ENCODE data around the gene RTN4RL1.

RTN4RL1 gene

GRCh38 chr17:1914661-1915083 lies 110.5 kb downstream of the RTN4RL1 start:
- Histone ChIP-seq H3K4me1 (ENCODE audit: control insufficient read depth in 5 of 5, insufficient read depth in 5 of 5, low read length in 5 of 5) (no peaks in the 10 kb centered on the region), H3K36me3 (ENCODE audit: control insufficient read depth in 5 of 5, insufficient read depth in 5 of 5, low read length in 5 of 5) (no peaks in the 10 kb centered on the region), H3K9me3 (ENCODE audit: control insufficient read depth in 5 of 5, low read length in 5 of 5) (no peaks in the 10 kb centered on the region), H3K27me3 (ENCODE audit: control insufficient read depth in 5 of 5, insufficient read depth in 4 of 5, low read length in 5 of 5) (peaks cover 26 to 52% (median 34%) of the 10 kb centered on the region in 5 donors), H3K27ac (ENCODE audit: low read depth, low read length) (no peak overlapping the region), H3K4me3 (ENCODE audit: low read depth in 1 of 5, low read length in 5 of 5) (no peak overlapping the region), H3K9ac (ENCODE audit: low read length in 5 of 5) (no peak overlapping the region)

- peaks cover 26 to 54% (median 34%) of the 10 kb centered on the region in 5 donors for H3K27me3 ChIP-seq (ENCODE audit: control insufficient read depth in 5 of 5, insufficient read depth in 4 of 5, low read length in 5 of 5)
Measured at GRCh38 chr17:1913702-1914101, 111.4 kb downstream of the RTN4RL1 start.

GRCh38 chr17:1912146-1912545 lies 113.0 kb downstream of the RTN4RL1 start:
- Histone ChIP-seq H3K36me3 (ENCODE audit: control insufficient read depth in 5 of 5, insufficient read depth in 5 of 5, low read length in 5 of 5) (no peaks in the 10 kb centered on the region), H3K27me3 (ENCODE audit: control insufficient read depth in 5 of 5, insufficient read depth in 4 of 5, low read length in 5 of 5) (peaks cover 33 to 64% (median 39%) of the 10 kb centered on the region in 5 donors), H3K4me3 (ENCODE audit: low read depth in 1 of 5, low read length in 5 of 5) (no peak overlapping the region)

More at GRCh38 chr17:1913702-1914101, 111.4 kb downstream of the RTN4RL1 start:
- no peaks in the 10 kb centered on the region for H3K9me3 ChIP-seq (ENCODE audit: control insufficient read depth in 5 of 5, low read length in 5 of 5)
- no peak overlapping the region for H3K9ac ChIP-seq (ENCODE audit: low read length in 5 of 5)
- H3K36me3 ChIP-seq (ENCODE audit: control insufficient read depth in 5 of 5, insufficient read depth in 5 of 5, low read length in 5 of 5): no peaks in the 10 kb centered on the region
- H3K4me1 ChIP-seq (ENCODE audit: control insufficient read depth in 5 of 5, insufficient read depth in 5 of 5, low read length in 5 of 5): peaks cover 0 to 3% (median under 1%) of the 10 kb centered on the region in 5 donors
- no peak overlapping the region for H3K27ac ChIP-seq (ENCODE audit: low read depth, low read length)
- H3K4me3 ChIP-seq (ENCODE audit: low read depth in 1 of 5, low read length in 5 of 5): no peak overlapping the region

GRCh38 chr17:1909985-1910384 lies 115.1 kb downstream of the RTN4RL1 start:
- Histone ChIP-seq H3K4me3 (ENCODE audit: low read depth in 1 of 5, low read length in 5 of 5) (no peak overlapping the region), H3K27ac (ENCODE audit: low read depth, low read length) (no peak overlapping the region), H3K9ac (ENCODE audit: low read length in 5 of 5) (no peak overlapping the region), H3K36me3 (ENCODE audit: control insufficient read depth in 5 of 5, insufficient read depth in 5 of 5, low read length in 5 of 5) (no peaks in the 10 kb centered on the region), H3K4me1 (ENCODE audit: control insufficient read depth in 5 of 5, insufficient read depth in 5 of 5, low read length in 5 of 5) (peaks cover 0 to 15% (median 11%) of the 10 kb centered on the region in 5 donors), H3K27me3 (ENCODE audit: control insufficient read depth in 5 of 5, insufficient read depth in 4 of 5, low read length in 5 of 5) (peaks cover 39 to 69% (median 49%) of the 10 kb centered on the region in 5 donors), H3K9me3 (ENCODE audit: control insufficient read depth in 5 of 5, low read length in 5 of 5) (no peaks in the 10 kb centered on the region)

More at GRCh38 chr17:1912146-1912545, 113.0 kb downstream of the RTN4RL1 start:
- peaks cover 0 to 15% (median 11%) of the 10 kb centered on the region in 5 donors for H3K4me1 ChIP-seq (ENCODE audit: control insufficient read depth in 5 of 5, insufficient read depth in 5 of 5, low read length in 5 of 5)
- H3K27ac ChIP-seq (ENCODE audit: low read depth, low read length): no peak overlapping the region
- H3K9ac ChIP-seq (ENCODE audit: low read length in 5 of 5): no peak overlapping the region
- H3K9me3 ChIP-seq (ENCODE audit: control insufficient read depth in 5 of 5, low read length in 5 of 5): no peaks in the 10 kb centered on the region

- H3K27me3 ChIP-seq (ENCODE audit: control insufficient read depth in 5 of 5, insufficient read depth in 4 of 5, low read length in 5 of 5): peaks cover 33 to 68% (median 51%) of the 10 kb centered on the region in 5 donors
- no peak overlapping the region for H3K27ac ChIP-seq (ENCODE audit: low read depth, low read length)
Measured at GRCh38 chr17:1908699-1909309, 116.3 kb downstream of the RTN4RL1 start.

DNA sequence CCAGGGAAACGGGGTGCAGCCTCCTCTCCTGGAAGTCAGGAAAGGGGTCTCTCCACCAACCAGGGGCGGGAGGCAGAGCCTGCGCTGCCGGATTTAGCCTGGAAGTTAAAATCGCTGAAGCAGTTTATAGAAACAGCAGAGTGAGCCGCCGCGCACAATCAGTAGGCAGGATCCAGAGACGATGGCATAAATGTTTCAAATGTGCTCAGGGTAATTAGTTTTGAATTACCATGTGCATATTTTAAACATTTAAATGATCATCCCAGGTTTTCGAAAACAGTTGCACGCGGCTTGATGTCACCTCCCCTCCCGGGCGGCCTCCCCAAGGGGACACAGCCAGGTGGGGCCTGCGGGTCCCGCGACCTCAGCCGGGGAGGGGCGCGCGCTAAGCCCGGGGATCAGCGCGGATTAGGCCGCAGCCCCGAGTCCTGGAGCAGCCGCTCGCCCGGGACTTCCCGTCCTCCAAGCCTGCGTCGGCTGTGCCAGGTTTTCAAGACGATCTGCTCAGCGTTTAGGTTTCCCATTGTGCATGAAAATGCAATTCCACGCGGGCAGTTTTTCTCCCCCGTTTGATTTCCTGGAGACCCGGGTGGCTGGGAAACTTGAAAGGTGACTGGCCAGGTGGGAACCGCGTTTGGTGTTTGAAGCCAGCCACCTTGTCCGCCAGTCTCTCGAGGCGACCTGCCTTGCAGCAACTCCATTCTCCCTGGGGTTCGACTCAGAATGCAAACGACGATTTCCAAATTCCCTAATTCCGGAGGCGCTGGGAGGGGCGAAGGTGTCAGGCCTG lies 117.0 kb downstream of the RTN4RL1 start:
- Histone ChIP-seq H3K27me3 (ENCODE audit: control insufficient read depth in 5 of 5, insufficient read depth in 4 of 5, low read length in 5 of 5) (peaks cover 26 to 62% (median 45%) of the 10 kb centered on the region in 5 donors), H3K27ac (ENCODE audit: low read depth, low read length) (no peak overlapping the region), H3K4me1 (ENCODE audit: control insufficient read depth in 5 of 5, insufficient read depth in 5 of 5, low read length in 5 of 5) (peaks cover 0 to 15% (median 11%) of the 10 kb centered on the region in 5 donors), H3K9me3 (ENCODE audit: control insufficient read depth in 5 of 5, low read length in 5 of 5) (no peaks in the 10 kb centered on the region), H3K9ac (ENCODE audit: low read length in 5 of 5) (no peak overlapping the region), H3K36me3 (ENCODE audit: control insufficient read depth in 5 of 5, insufficient read depth in 5 of 5, low read length in 5 of 5) (no peaks in the 10 kb centered on the region), H3K4me3 (ENCODE audit: low read depth in 1 of 5, low read length in 5 of 5) (peak overlapping the region; percentile 12 to 50 (median 31))

More at GRCh38 chr17:1908699-1909309, 116.3 kb downstream of the RTN4RL1 start:
- H3K36me3 ChIP-seq (ENCODE audit: control insufficient read depth in 5 of 5, insufficient read depth in 5 of 5, low read length in 5 of 5): no peaks in the 10 kb centered on the region
- peaks cover 0 to 15% (median 11%) of the 10 kb centered on the region in 5 donors for H3K4me1 ChIP-seq (ENCODE audit: control insufficient read depth in 5 of 5, insufficient read depth in 5 of 5, low read length in 5 of 5)
- H3K4me3 ChIP-seq (ENCODE audit: low read depth in 1 of 5, low read length in 5 of 5): peak overlapping the region in 3 of 5 donors; percentile 17 to 41 (median 31)
- no peaks in the 10 kb centered on the region for H3K9me3 ChIP-seq (ENCODE audit: control insufficient read depth in 5 of 5, low read length in 5 of 5)
- H3K9ac ChIP-seq (ENCODE audit: low read length in 5 of 5): no peak overlapping the region

DNA sequence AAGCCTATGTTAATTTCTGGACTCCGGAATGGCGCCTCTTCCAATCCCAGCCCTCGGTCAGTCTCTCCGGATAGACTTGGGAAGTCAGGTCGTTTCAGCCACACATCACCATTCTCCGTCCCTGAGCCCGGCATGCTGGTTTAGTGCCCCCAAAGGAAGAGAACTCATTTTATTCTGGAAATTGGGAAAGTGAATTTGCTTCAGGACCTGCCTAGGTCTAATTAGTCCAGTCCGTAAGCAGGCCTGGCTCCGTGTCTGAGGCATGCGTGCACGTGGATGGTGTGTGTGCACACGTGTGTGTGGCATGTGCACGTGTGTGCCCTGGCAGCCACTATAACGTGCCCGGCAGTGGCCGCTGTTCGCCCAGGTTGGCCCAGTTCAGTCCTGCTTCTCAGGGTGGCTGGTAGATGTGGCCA lies 117.9 kb downstream of the RTN4RL1 start:
- Histone ChIP-seq H3K27me3 (ENCODE audit: control insufficient read depth in 5 of 5, insufficient read depth in 4 of 5, low read length in 5 of 5) (peaks cover 20 to 58% (median 40%) of the 10 kb centered on the region in 5 donors), H3K36me3 (ENCODE audit: control insufficient read depth in 5 of 5, insufficient read depth in 5 of 5, low read length in 5 of 5) (no peaks in the 10 kb centered on the region), H3K4me3 (ENCODE audit: low read depth in 1 of 5, low read length in 5 of 5) (no peak overlapping the region), H3K27ac (ENCODE audit: low read depth, low read length) (no peak overlapping the region), H3K4me1 (ENCODE audit: control insufficient read depth in 5 of 5, insufficient read depth in 5 of 5, low read length in 5 of 5) (peaks cover 0 to 15% (median 11%) of the 10 kb centered on the region in 5 donors), H3K9ac (ENCODE audit: low read length in 5 of 5) (no peak overlapping the region), H3K9me3 (ENCODE audit: control insufficient read depth in 5 of 5, low read length in 5 of 5) (no peaks in the 10 kb centered on the region)

DNA sequence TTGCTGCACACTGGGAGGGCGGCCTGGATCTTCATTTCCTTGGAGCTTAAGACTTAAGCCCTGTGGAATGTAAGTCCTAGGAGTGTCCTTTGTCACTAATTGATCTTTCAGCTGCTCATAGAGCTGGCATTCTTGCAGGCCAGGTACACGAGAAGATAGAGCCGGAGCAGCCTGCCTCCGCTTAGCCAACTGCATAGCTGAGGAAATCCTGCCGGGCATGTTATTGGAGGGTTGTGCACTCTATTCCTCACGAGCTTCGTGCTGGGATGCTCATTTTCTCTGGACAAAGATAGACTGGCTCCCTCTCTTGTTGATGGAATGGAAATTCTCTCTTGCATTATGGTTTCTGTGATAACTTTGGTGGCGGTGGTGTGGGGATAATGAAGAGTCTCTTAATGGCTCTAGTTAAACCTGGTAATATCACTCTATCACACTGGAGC lies 118.5 kb downstream of the RTN4RL1 start:
- peaks cover 0 to 15% (median 11%) of the 10 kb centered on the region in 5 donors for H3K4me1 ChIP-seq (ENCODE audit: control insufficient read depth in 5 of 5, insufficient read depth in 5 of 5, low read length in 5 of 5)
- H3K36me3 ChIP-seq (ENCODE audit: control insufficient read depth in 5 of 5, insufficient read depth in 5 of 5, low read length in 5 of 5): no peaks in the 10 kb centered on the region
- H3K9ac ChIP-seq (ENCODE audit: low read length in 5 of 5): no peak overlapping the region
- no peak overlapping the region for H3K4me3 ChIP-seq (ENCODE audit: low read depth in 1 of 5, low read length in 5 of 5)
- peaks cover 17 to 53% (median 35%) of the 10 kb centered on the region in 5 donors for H3K27me3 ChIP-seq (ENCODE audit: control insufficient read depth in 5 of 5, insufficient read depth in 4 of 5, low read length in 5 of 5)
- no peaks in the 10 kb centered on the region for H3K9me3 ChIP-seq (ENCODE audit: control insufficient read depth in 5 of 5, low read length in 5 of 5)
- H3K27ac ChIP-seq (ENCODE audit: low read depth, low read length): no peak overlapping the region

- no peak overlapping the region for H3K4me3 ChIP-seq (ENCODE audit: low read depth in 1 of 5, low read length in 5 of 5)
- peaks cover 17 to 47% (median 35%) of the 10 kb centered on the region in 5 donors for H3K27me3 ChIP-seq (ENCODE audit: control insufficient read depth in 5 of 5, insufficient read depth in 4 of 5, low read length in 5 of 5)
- no peak overlapping the region for H3K9ac ChIP-seq (ENCODE audit: low read length in 5 of 5)
- no peak overlapping the region for H3K27ac ChIP-seq (ENCODE audit: low read depth, low read length)
- H3K4me1 ChIP-seq (ENCODE audit: control insufficient read depth in 5 of 5, insufficient read depth in 5 of 5, low read length in 5 of 5): peaks cover 0 to 15% (median 11%) of the 10 kb centered on the region in 5 donors
- H3K36me3 ChIP-seq (ENCODE audit: control insufficient read depth in 5 of 5, insufficient read depth in 5 of 5, low read length in 5 of 5): no peaks in the 10 kb centered on the region
- H3K9me3 ChIP-seq (ENCODE audit: control insufficient read depth in 5 of 5, low read length in 5 of 5): no peaks in the 10 kb centered on the region
Measured at GRCh38 chr17:1905190-1905913, 119.8 kb downstream of the RTN4RL1 start.
